ENCODE data around the gene DCTN2. TPM values are rescaled to one million over a fixed set of nuclear protein-coding genes. Genes with fewer than 3 reads are reported as not detected.

DCTN2 gene
- total and polyA plus RNA-seq, 4 donors, result 60.0 to 110 (median 84.2) TPM

DNA sequence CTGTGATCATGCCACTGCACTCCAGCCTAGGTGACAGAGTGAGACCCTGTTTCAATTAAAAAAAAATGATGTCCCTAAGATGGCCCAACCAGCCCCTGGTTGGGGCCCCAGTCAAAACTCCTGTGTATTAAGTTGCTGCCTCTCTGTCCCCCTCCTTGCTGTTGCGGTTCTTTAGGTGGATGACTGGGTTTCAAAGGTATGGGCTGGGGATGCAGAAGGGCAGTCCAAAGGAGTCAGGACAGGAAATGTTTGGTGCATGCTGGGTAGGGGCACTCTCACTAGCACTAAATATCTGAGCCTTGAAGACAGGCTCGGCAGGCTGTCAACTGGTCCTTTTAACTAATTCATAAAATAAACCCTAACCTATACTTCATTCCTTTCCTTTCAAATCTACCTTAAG is 32.0 kb upstream of the DCTN2 start:
- WGBS, 2 donors, result 82 to 95% methylated on average over 2 of the region's 2 CpGs
- ATAC-seq (ENCODE audit: insufficient read depth, low FRiP score) (no peak), DNase-seq (no peak)
- H3K4me1 ChIP-seq (ENCODE audit: control insufficient read depth in 5 of 5, insufficient read depth in 5 of 5, low read length in 5 of 5), result no peaks in the 10 kb centered on the region
- no peak overlapping the region for H3K9ac ChIP-seq (ENCODE audit: insufficient read depth in 1 of 2, low read length in 2 of 2)
- no peaks in the 10 kb centered on the region for H3K36me3 ChIP-seq (ENCODE audit: control insufficient read depth in 4 of 4, insufficient read depth in 4 of 4, low read length in 4 of 4)
- TF ChIP-seq, protein P1, sequence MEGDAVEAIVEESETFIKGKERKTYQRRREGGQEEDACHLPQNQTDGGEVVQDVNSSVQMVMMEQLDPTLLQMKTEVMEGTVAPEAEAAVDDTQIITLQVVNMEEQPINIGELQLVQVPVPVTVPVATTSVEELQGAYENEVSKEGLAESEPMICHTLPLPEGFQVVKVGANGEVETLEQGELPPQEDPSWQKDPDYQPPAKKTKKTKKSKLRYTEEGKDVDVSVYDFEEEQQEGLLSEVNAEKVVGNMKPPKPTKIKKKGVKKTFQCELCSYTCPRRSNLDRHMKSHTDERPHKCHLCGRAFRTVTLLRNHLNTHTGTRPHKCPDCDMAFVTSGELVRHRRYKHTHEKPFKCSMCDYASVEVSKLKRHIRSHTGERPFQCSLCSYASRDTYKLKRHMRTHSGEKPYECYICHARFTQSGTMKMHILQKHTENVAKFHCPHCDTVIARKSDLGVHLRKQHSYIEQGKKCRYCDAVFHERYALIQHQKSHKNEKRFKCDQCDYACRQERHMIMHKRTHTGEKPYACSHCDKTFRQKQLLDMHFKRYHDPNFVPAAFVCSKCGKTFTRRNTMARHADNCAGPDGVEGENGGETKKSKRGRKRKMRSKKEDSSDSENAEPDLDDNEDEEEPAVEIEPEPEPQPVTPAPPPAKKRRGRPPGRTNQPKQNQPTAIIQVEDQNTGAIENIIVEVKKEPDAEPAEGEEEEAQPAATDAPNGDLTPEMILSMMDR (IDR thresholded peaks at IDR 0.05; ENCODE audit: control extremely low read depth, extremely low read depth), result no peak
- no peaks in the 10 kb centered on the region for H3K27me3 ChIP-seq (ENCODE audit: control insufficient read depth in 3 of 3, insufficient read depth in 3 of 3, low read length in 2 of 3)
- no peaks in the 10 kb centered on the region for H3K9me3 ChIP-seq (ENCODE audit: control insufficient read depth in 4 of 4, insufficient read depth in 3 of 4, low read length in 3 of 4)
- H3K27ac ChIP-seq (ENCODE audit: low read depth in 1 of 2, low read length in 1 of 2), result no peak overlapping the region
- no peak overlapping the region for H3K4me3 ChIP-seq

DNA sequence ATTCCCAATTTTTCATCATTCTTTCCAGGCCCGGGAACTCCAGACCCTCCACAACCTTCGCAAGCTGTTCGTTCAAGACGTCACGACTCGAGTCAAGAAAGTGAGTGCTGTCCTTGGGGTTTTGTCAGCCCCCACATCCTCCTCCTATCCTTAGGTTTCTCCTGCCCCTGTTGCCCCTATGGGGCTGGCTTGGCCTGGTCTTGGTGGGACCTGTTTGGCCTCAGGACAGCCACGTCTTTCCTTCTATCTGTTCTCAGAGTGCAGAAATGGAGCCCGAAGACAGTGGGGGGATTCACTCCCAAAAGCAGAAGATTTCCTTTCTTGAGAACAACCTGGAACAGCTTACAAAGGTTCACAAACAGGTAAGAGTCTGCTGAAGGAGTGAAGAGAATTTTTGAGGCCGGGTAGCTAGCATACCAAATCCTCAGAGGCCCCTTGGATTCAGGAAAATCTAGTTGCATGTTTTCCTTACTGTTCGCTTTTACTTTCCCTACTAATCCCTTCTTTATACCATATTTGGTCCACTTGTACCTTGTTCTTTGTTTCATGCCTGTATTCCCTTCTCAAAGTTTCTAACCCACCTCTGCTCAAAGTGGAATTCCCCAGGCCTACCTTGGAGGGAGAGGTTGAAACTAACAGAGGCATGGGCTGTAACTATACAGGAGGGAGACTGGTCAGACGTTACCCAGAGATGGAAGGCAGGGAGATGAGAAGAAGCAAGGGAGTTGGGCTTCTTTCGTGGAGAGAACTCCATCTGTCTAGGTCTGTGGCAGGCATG is 31.2 kb upstream of the DCTN2 start:
- WGBS, 2 donors, result 88 to 94% methylated on average over 12 of the region's 12 CpGs
- Histone ChIP-seq H3K4me1 (ENCODE audit: control insufficient read depth in 5 of 5, insufficient read depth in 5 of 5, low read length in 5 of 5) (no peaks in the 10 kb centered on the region), H3K27me3 (ENCODE audit: control insufficient read depth in 3 of 3, insufficient read depth in 3 of 3, low read length in 2 of 3) (no peaks in the 10 kb centered on the region), H3K9ac (ENCODE audit: insufficient read depth in 1 of 2, low read length in 2 of 2) (no peak overlapping the region), H3K36me3 (ENCODE audit: control insufficient read depth in 4 of 4, insufficient read depth in 4 of 4, low read length in 4 of 4) (no peaks in the 10 kb centered on the region), H3K9me3 (ENCODE audit: control insufficient read depth in 4 of 4, insufficient read depth in 3 of 4, low read length in 3 of 4) (no peaks in the 10 kb centered on the region), H3K27ac (ENCODE audit: low read depth in 1 of 2, low read length in 1 of 2) (no peak overlapping the region), H3K4me3 (no peak overlapping the region)
- ATAC-seq (ENCODE audit: insufficient read depth, low FRiP score) (no peak), DNase-seq (no peak)
- TF ChIP-seq, protein P1 (IDR thresholded peaks at IDR 0.05; ENCODE audit: control extremely low read depth, extremely low read depth), result no peak

DNA sequence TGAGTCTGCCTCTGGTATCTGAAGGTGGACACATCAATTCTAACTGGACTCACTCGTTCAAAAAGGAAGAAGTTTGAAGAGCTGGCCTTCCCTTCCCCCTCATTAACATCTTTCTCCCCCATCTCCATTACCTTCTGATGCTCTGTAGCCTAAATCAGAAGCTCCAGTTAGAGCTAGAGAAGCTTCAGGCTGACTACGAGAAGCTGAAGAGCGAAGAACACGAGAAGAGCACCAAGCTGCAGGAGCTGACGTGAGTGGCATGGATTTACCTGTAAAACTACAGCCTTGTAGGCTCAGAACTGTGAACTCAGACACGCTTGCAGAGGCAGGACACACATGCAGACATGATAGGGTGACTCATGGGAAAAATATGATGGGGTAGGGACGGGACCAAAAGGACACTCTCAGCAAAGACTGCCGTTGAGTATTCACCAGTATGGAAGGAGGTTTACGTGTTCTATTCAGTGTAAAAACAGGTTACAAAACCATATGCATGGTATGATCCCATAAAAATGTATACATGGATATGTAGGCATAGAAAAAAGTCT is 29.7 kb upstream of the DCTN2 start:
- 78 to 94% methylated on average over 9 of the region's 9 CpGs for WGBS, 2 donors
- Histone ChIP-seq H3K4me3 (no peak overlapping the region), H3K4me1 (ENCODE audit: control insufficient read depth in 5 of 5, insufficient read depth in 5 of 5, low read length in 5 of 5) (no peaks in the 10 kb centered on the region), H3K9me3 (ENCODE audit: control insufficient read depth in 4 of 4, insufficient read depth in 3 of 4, low read length in 3 of 4) (no peaks in the 10 kb centered on the region), H3K9ac (ENCODE audit: insufficient read depth in 1 of 2, low read length in 2 of 2) (no peak overlapping the region), H3K36me3 (ENCODE audit: control insufficient read depth in 4 of 4, insufficient read depth in 4 of 4, low read length in 4 of 4) (no peaks in the 10 kb centered on the region), H3K27ac (ENCODE audit: low read depth in 1 of 2, low read length in 1 of 2) (no peak overlapping the region), H3K27me3 (ENCODE audit: control insufficient read depth in 3 of 3, insufficient read depth in 3 of 3, low read length in 2 of 3) (no peaks in the 10 kb centered on the region)
- no peak for ATAC-seq (ENCODE audit: insufficient read depth, low FRiP score)
- TF ChIP-seq, protein P1 (IDR thresholded peaks at IDR 0.05; ENCODE audit: control extremely low read depth, extremely low read depth), result no peak
- DNase-seq, result no peak

Measured in lung (tissue), 12 donors.